Ascending aorta (tissue), 2 donors: ENCODE measurements around the gene SPON1. TPM values are rescaled to one million over a fixed set of nuclear protein-coding genes. Genes with fewer than 3 reads are reported as not detected.

ENCODE experiments used
- DNase-seq, 2 donors: peaks; one replicate each; pipeline ENCODE4 v3.0.0-alpha.2; 2019; ENCODE audit warnings: low spot score in 2 of 2
- H3K27ac ChIP-seq, 2 donors: fragments of 200-600 bp; sonication (generic); one replicate each; pipeline ENCODE4 v1.5.1; 2016 to 2017; ENCODE audit warnings: mild to moderate bottlenecking in 1 of 2
- H3K27me3 ChIP-seq: fragments of 200-600 bp; sonication (generic); one replicate; pipeline ENCODE4 v1.5.1; 2017
- H3K36me3 ChIP-seq, 2 donors: fragments of 200-600 bp; sonication (generic); one replicate each; pipeline ENCODE4 v1.5.1; 2016
- H3K4me1 ChIP-seq, 2 donors: fragments of 200-600 bp; sonication (generic); one replicate each; pipeline ENCODE4 v1.5.1; 2016 to 2017; ENCODE audit warnings: mild to moderate bottlenecking in 1 of 2
- H3K4me3 ChIP-seq, 2 donors: fragments of 200-600 bp; sonication (generic); one replicate each; pipeline ENCODE4 v1.5.1; 2016 to 2017; ENCODE audit warnings: mild to moderate bottlenecking in 1 of 2
- H3K9me3 ChIP-seq, 2 donors: fragments of 200-600 bp; sonication (generic); one replicate each; pipeline ENCODE4 v1.5.1; 2016
- intact Hi-C: fragments of 100-400 bp; cut with DNase I; formaldehyde crosslinking; loops from one replicate; pipeline ENCODE4 v1.15.1; 2023
- total RNA-seq: library from RNA; depleted of rRNA; stranded (reverse); fragments of >200 nt; gene quantifications from one replicate; pipeline ENCODE4 v1.1.0, GENCODE V29; 2016
- TF ChIP-seq, protein P1 (sequence below), 3 experiments: fragments of 200-600 bp in 2 of 3; fragments of 450-650 bp in 1 of 3; sonication (generic) in 2 of 3; IDR thresholded peaks; one replicate each; pipeline ENCODE4 v1.5.1; 2016 to 2019; ENCODE audit warnings: antibody characterized with exemption in 3 of 3, mild to moderate bottlenecking in 1 of 3, moderate library complexity in 1 of 3

SPON1 gene
- total RNA-seq, 1 donor from 2014 or later = 37.8 TPM

DNA sequence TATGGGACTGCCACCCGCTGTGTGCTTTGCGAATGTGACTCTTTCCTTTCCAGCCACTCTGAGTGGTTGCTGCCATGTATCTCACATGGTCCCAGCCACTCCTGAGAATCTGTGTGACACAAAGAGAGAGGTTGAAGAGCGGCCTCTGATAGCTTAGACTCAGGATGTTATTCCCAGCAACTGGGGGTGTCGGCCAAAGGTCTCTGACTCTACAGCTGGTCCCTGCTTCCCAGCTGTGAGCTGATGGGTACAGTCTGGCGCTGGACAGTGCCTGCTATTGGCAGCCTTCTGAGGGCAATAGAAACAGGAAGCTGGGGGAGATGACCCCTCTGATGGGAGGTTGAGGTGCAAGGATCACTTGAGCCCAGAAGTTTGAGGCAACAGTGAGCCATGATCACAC lies 291.3 kb downstream of the SPON1 start:
- TF ChIP-seq, protein P1, sequence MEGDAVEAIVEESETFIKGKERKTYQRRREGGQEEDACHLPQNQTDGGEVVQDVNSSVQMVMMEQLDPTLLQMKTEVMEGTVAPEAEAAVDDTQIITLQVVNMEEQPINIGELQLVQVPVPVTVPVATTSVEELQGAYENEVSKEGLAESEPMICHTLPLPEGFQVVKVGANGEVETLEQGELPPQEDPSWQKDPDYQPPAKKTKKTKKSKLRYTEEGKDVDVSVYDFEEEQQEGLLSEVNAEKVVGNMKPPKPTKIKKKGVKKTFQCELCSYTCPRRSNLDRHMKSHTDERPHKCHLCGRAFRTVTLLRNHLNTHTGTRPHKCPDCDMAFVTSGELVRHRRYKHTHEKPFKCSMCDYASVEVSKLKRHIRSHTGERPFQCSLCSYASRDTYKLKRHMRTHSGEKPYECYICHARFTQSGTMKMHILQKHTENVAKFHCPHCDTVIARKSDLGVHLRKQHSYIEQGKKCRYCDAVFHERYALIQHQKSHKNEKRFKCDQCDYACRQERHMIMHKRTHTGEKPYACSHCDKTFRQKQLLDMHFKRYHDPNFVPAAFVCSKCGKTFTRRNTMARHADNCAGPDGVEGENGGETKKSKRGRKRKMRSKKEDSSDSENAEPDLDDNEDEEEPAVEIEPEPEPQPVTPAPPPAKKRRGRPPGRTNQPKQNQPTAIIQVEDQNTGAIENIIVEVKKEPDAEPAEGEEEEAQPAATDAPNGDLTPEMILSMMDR (IDR thresholded peaks at IDR 0.05) = no peak
- H3K4me3 ChIP-seq = no peak overlapping the region
- no peaks in the 10 kb centered on the region for H3K27me3 ChIP-seq
- no peaks in the 10 kb centered on the region for H3K36me3 ChIP-seq
- DNase-seq = no peak
- H3K4me1 ChIP-seq = no peaks in the 10 kb centered on the region
- no peaks in the 10 kb centered on the region for H3K9me3 ChIP-seq
- H3K27ac ChIP-seq = no peak overlapping the region
- intact Hi-C loops = no loop called here

DNA sequence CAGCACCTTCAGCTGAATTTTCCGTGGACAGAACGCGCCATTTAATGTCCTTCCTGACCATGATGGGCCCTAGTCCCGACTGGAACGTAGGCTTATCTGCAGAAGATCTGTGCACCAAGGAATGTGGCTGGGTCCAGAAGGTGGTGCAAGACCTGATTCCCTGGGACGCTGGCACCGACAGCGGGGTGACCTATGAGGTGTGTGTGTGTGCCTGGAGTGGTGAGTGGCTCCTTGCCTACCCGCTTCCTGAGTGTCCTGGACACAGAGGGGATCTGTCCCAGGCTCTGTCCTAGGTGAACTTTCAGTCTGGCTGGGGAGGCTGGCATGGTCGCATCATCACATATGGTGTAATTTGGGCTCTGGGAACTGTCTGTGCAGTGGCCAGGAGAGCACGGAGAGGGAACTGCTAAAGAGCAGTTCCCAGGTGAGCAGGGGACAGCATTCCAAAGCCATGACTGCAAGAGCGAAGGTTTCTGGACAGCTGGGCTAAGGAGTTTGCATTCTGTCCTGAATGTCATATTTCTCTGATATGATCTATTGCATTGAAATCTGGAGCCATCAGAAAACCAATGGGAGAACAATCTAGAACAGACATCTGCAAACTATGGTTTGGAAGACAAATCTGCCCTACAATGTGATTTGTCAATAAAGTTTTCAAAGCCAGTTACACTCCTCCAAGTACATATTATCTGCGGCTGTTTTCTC lies 292.2 kb downstream of the SPON1 start:
- no peak for DNase-seq
- TF ChIP-seq, protein P1 (IDR thresholded peaks at IDR 0.05) = no peak
- H3K27me3 ChIP-seq = no peaks in the 10 kb centered on the region
- no peaks in the 10 kb centered on the region for H3K36me3 ChIP-seq
- H3K4me1 ChIP-seq = no peaks in the 10 kb centered on the region
- intact Hi-C loops = no loop called here
- H3K9me3 ChIP-seq = no peaks in the 10 kb centered on the region
- no peak overlapping the region for H3K4me3 ChIP-seq
- no peak overlapping the region for H3K27ac ChIP-seq

DNA sequence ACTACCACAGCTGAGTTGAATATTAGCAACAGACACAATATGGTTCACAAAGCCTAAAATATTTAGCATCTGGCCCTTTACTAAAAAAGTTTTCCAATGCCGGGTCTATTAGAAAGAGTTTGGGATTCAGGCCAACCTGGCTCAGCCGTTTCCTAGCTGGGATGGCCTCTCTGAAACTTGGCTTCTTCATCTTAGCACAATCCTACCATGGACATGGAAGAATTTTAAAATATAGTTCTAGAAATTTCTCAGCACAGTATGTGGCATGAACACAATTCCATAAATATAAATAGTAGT lies 292.7 kb downstream of the SPON1 start:
- no peaks in the 10 kb centered on the region for H3K9me3 ChIP-seq
- TF ChIP-seq, protein P1 (IDR thresholded peaks at IDR 0.05) = no peak
- no peak for DNase-seq
- H3K36me3 ChIP-seq = no peaks in the 10 kb centered on the region
- no peaks in the 10 kb centered on the region for H3K27me3 ChIP-seq
- no peaks in the 10 kb centered on the region for H3K4me1 ChIP-seq
- H3K4me3 ChIP-seq = no peak overlapping the region
- no peak overlapping the region for H3K27ac ChIP-seq
- intact Hi-C loops = no loop called here

DNA sequence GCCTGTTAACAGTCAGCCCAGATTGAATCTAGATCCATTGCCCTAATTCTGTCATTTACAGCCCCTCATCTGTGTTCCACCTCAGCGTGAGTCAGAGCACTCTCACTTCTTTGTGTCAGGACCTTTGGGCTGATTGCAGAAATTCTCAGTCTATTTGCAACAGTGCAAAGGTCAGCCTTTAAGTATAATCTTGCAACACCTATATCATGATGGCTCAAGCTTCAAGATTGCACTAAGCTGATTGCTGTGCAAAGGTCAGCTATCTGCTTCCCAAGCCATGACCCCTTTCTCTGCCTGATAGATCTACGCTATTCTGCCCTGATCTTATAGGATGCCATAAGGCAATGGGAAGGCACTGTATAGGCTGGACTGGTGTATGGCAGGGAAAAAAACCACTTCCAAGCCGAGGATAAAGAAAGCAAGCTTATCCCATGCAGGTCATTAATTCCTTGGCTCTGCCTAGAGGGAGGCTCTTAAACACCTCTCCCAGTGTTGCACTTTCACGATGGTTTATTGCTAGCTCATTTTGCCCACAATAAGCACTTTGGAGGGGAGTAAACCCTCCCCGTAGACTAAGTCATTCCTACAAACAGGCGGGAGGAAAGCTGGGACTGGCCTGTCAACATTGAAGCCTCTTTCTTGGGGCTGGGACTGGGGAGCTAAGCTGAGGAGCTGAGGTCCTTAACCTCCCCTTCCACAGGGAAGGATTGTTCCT lies 295.9 kb downstream of the SPON1 start:
- H3K4me3 ChIP-seq = no peak overlapping the region
- H3K4me1 ChIP-seq = no peaks in the 10 kb centered on the region
- intact Hi-C loops = no loop called here
- TF ChIP-seq, protein P1 (IDR thresholded peaks at IDR 0.05) = no peak
- H3K27ac ChIP-seq = no peak overlapping the region
- no peak for DNase-seq
- no peaks in the 10 kb centered on the region for H3K27me3 ChIP-seq
- H3K36me3 ChIP-seq = no peaks in the 10 kb centered on the region
- H3K9me3 ChIP-seq = no peaks in the 10 kb centered on the region

DNA sequence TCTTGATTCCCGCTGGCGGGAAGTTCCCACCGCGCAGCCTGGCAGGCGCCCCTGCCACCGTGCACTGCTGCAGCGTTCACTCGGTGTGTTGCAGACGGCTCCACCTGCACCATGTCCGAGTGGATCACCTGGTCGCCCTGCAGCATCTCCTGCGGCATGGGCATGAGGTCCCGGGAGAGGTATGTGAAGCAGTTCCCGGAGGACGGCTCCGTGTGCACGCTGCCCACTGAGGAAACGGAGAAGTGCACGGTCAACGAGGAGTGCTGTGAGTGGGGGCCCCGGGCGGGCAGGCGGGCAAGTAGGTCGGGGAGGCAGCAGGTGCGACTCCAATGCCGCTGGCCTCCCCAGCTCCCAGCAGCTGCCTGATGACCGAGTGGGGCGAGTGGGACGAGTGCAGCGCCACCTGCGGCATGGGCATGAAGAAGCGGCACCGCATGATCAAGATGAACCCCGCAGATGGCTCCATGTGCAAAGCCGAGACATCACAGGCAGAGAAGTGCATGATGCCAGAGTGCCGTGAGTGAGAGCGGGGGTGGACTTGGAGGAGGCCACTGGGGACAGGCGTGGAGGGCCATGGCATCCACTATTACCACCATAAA lies 296.8 kb downstream of the SPON1 start:
- no peak for DNase-seq
- TF ChIP-seq, protein P1 (IDR thresholded peaks at IDR 0.05) = no peak
- no peaks in the 10 kb centered on the region for H3K9me3 ChIP-seq
- no peaks in the 10 kb centered on the region for H3K4me1 ChIP-seq
- H3K4me3 ChIP-seq = no peak overlapping the region
- no peaks in the 10 kb centered on the region for H3K36me3 ChIP-seq
- no peaks in the 10 kb centered on the region for H3K27me3 ChIP-seq
- intact Hi-C loops = no loop called here
- H3K27ac ChIP-seq = no peak overlapping the region
